ENCODE measurements around the gene EIF4G3. TPM values are rescaled to one million over a fixed set of nuclear protein-coding genes. Genes with fewer than 3 reads are reported as not detected.
"Not testable (repeated sequence)": the region's sequence is repeated elsewhere in the genome, so short reads cannot be mapped to it uniquely, and the experiment has no call there.

EIF4G3 gene
- total RNA-seq, 2 donors from 2014 or later = 33.4 to 38.5 TPM

GRCh38 chr1:21141030-21141429 lies 35.7 kb downstream of the EIF4G3 start:
- Histone ChIP-seq H3K4me1 (peaks cover 0 to 11% of the 10 kb centered on the region in 2 donors), H3K4me3 (no peak overlapping the region), H3K27ac (no peak overlapping the region), H3K9me3 (no peaks in the 10 kb centered on the region), H3K36me3 (no peaks in the 10 kb centered on the region), H3K27me3 (no peaks in the 10 kb centered on the region)
- no peak for TF ChIP-seq CTCF (IDR thresholded peaks at IDR 0.05)
- no peak for DNase-seq (ENCODE audit: low spot score)

GRCh38 chr1:21139601-21140000 lies 37.1 kb downstream of the EIF4G3 start:
- DNase-seq (ENCODE audit: low spot score) = no peak
- peaks cover 6% of the 10 kb centered on the region for H3K36me3 ChIP-seq
- no peak overlapping the region for H3K27ac ChIP-seq
- H3K4me1 ChIP-seq = peaks cover 0 to 11% of the 10 kb centered on the region in 2 donors
- no peak overlapping the region for H3K4me3 ChIP-seq
- H3K9me3 ChIP-seq = no peaks in the 10 kb centered on the region
- no peaks in the 10 kb centered on the region for H3K27me3 ChIP-seq
- no peak for TF ChIP-seq CTCF (IDR thresholded peaks at IDR 0.05)

- H3K9me3 ChIP-seq = not testable (repeated sequence)
Observed at GRCh38 chr1:21136344-21136743, 40.4 kb downstream of the EIF4G3 start.

GRCh38 chr1:21131200-21131599 lies 45.5 kb downstream of the EIF4G3 start:
- Histone ChIP-seq H3K4me1 (no peaks in the 10 kb centered on the region), H3K4me3 (no peak overlapping the region), H3K27ac (no peak overlapping the region), H3K27me3 (no peaks in the 10 kb centered on the region), H3K36me3 (peaks cover 6% of the 10 kb centered on the region), H3K9me3 (no peaks in the 10 kb centered on the region)
- TF ChIP-seq CTCF (IDR thresholded peaks at IDR 0.05) = no peak
- DNase-seq (ENCODE audit: low spot score) = no peak

More at GRCh38 chr1:21136344-21136743, 40.4 kb downstream of the EIF4G3 start:
- not testable (repeated sequence) for H3K4me3 ChIP-seq; H3K27me3 ChIP-seq; H3K36me3 ChIP-seq; H3K27ac ChIP-seq; DNase-seq (ENCODE audit: low spot score)
- peaks cover 0 to 11% of the 10 kb centered on the region in 2 donors for H3K4me1 ChIP-seq

- Histone ChIP-seq H3K27ac (no peak overlapping the region), H3K4me1 (no peaks in the 10 kb centered on the region), H3K27me3 (no peaks in the 10 kb centered on the region), H3K36me3 (no peaks in the 10 kb centered on the region), H3K4me3 (no peak overlapping the region), H3K9me3 (no peaks in the 10 kb centered on the region)
- no peak for DNase-seq (ENCODE audit: low spot score)
- TF ChIP-seq CTCF (IDR thresholded peaks at IDR 0.05) = no peak
Observed at GRCh38 chr1:21129407-21129806, 47.3 kb downstream of the EIF4G3 start.

GRCh38 chr1:21126324-21126723 lies 50.4 kb downstream of the EIF4G3 start:
- no peak overlapping the region for H3K4me3 ChIP-seq
- H3K27ac ChIP-seq = no peak overlapping the region
- no peak for DNase-seq (ENCODE audit: low spot score)
- H3K27me3 ChIP-seq = no peaks in the 10 kb centered on the region
- no peaks in the 10 kb centered on the region for H3K4me1 ChIP-seq
- H3K9me3 ChIP-seq = no peaks in the 10 kb centered on the region
- TF ChIP-seq CTCF (IDR thresholded peaks at IDR 0.05) = no peak
- H3K36me3 ChIP-seq = no peaks in the 10 kb centered on the region

Measured in right atrium auricular region (tissue), 2 donors.